Lung (tissue), 12 donors: ENCODE data around the gene LHPP. TPM values are rescaled to one million over a fixed set of nuclear protein-coding genes. Genes with fewer than 3 reads are reported as not detected.

ENCODE experiments used
- ATAC-seq: fragments of 200-7000 bp; cut with Tn5 transposase; one replicate; pipeline ENCODE4 v1.9.1; 2020; ENCODE audit warnings: moderate number of reproducible peaks; ENCODE audit not compliant: insufficient read depth, low FRiP score
- DNase-seq, 3 donors: peaks; one replicate each; pipeline ENCODE4 v3.0.0-alpha.2; 2013 to 2017
- H3K27ac ChIP-seq, 2 donors: one replicate each; pipeline ENCODE4 v1.5.1; 2013; ENCODE audit warnings: mild to moderate bottlenecking in 2 of 2, moderate library complexity in 2 of 2, control low read depth in 1 of 2, inconsistent platforms in 1 of 2, low read depth in 1 of 2, low read length in 1 of 2
- H3K27me3 ChIP-seq, 3 donors: one replicate each; pipeline ENCODE4 v1.5.1; 2013; ENCODE audit warnings: low read length in 2 of 3; ENCODE audit not compliant: control insufficient read depth in 3 of 3, insufficient read depth in 3 of 3
- H3K36me3 ChIP-seq, 4 donors: one replicate each; pipeline ENCODE4 v1.5.1; 2013; ENCODE audit warnings: low read length in 4 of 4, mild to moderate bottlenecking in 1 of 4, moderate library complexity in 1 of 4; ENCODE audit not compliant: control insufficient read depth in 4 of 4, insufficient read depth in 4 of 4
- H3K4me1 ChIP-seq, 5 donors: one replicate each; pipeline ENCODE4 v1.5.1; 2013; ENCODE audit warnings: low read length in 5 of 5, mild to moderate bottlenecking in 2 of 5, moderate library complexity in 1 of 5; ENCODE audit not compliant: control insufficient read depth in 5 of 5, insufficient read depth in 5 of 5
- H3K4me3 ChIP-seq: one replicate; pipeline ENCODE4 v1.5.1; 2013; ENCODE audit warnings: mild to moderate bottlenecking, control low read depth, moderate library complexity
- H3K9ac ChIP-seq, 2 donors: one replicate each; pipeline ENCODE4 v1.5.1; 2013; ENCODE audit warnings: low read length in 2 of 2, control low read depth in 1 of 2; ENCODE audit not compliant: insufficient read depth in 1 of 2
- H3K9me3 ChIP-seq, 4 donors: one replicate each; pipeline ENCODE4 v1.5.1; 2013; ENCODE audit warnings: low read length in 3 of 4, mild to moderate bottlenecking in 1 of 4, moderate library complexity in 1 of 4; ENCODE audit not compliant: control insufficient read depth in 4 of 4, insufficient read depth in 3 of 4
- CTCF ChIP-seq: IDR thresholded peaks from 2 replicates; pipeline ENCODE4 v1.5.1; 2012; ENCODE audit warnings: mild to moderate bottlenecking; ENCODE audit errors: control extremely low read depth, extremely low read depth
- WGBS, 2 donors: extraction: QIAGEN DNeasy Blood & Tissue Kit; methylation state at CpG; one replicate each; pipeline ENCODE4 v1.1.7; 2013; 5-methylcytosine and 5-hydroxymethylcytosine counted together
- polyA plus RNA-seq, 2 donors: library from polyadenylated mRNA; stranded (reverse); fragments of 200-250 nt; gene quantifications; one replicate each; pipeline ENCODE4 v1.2.1, GENCODE V29; 2013
- total RNA-seq, 2 donors: library from RNA; depleted of rRNA in 1 of 2; stranded (reverse); fragments of >200 nt in 1 of 2; gene quantifications; one replicate each; pipeline ENCODE4 v1.2.1, GENCODE V29; 2014 to 2021
- donor health status: control.
- donor health status: control.
- donor health status: Bipolar disorder and iron deficiency.
- donor health status: healthy.
- donor health status: DM: yes; HTN: yes; CAD: no.

Gene LHPP
- total and polyA plus RNA-seq, 4 donors = 7.1 to 18.6 (median 14.8) TPM

DNA sequence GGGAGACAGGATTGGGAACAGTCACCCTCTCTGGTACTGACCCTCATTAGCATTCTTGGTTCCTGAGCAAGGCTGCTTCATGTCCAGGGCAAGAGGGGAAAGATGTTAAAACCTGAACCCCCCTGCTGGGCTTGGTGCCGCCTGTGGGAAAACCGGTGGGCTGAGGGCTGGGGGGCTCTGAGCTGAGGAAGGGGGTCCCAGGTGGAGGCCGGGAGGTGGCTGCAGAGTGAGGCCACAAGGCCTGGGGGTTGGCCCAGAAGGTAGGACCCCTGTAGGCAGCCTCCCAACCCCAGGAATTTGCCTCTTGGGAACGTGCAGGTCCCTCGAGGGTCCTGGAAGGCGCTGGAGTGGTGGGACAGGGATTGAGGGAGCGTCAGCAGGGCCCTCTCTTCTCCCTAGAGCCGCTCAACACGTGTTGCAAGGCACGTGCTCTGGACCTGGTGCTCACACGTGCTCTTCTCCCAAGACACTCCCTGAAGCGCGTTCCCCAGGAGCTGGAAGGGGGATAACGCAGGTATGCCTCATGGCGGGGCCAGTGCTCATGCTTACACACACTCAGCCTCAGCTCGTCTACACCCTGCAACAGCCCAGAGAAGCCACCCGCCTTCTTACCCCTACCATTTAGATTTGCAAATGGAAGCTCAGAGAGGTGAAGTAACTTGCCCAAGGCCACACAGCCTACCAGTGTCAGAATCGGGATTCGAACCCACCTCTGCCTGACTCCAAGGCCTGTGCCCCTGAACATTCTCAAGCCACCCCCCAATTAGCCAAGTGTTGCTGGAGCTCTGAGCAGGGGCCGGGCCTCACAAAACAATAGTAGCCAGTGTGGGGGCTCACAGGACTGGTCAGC is 64.4 kb downstream of the LHPP start:
- no peaks in the 10 kb centered on the region for H3K9me3 ChIP-seq
- WGBS, 2 donors = 92 to 95% methylated on average over 20 of the region's 20 CpGs
- DNase-seq (no peak), ATAC-seq (no peak)
- TF ChIP-seq CTCF = no peak
- H3K4me1 ChIP-seq = peaks cover 0 to 25% (median 8%) of the 10 kb centered on the region in 5 donors
- no peak overlapping the region for H3K4me3 ChIP-seq
- H3K27ac ChIP-seq = peak overlapping the region in 1 of 2 donors; percentile 34
- no peaks in the 10 kb centered on the region for H3K36me3 ChIP-seq
- H3K9ac ChIP-seq = no peak overlapping the region
- no peaks in the 10 kb centered on the region for H3K27me3 ChIP-seq

DNA sequence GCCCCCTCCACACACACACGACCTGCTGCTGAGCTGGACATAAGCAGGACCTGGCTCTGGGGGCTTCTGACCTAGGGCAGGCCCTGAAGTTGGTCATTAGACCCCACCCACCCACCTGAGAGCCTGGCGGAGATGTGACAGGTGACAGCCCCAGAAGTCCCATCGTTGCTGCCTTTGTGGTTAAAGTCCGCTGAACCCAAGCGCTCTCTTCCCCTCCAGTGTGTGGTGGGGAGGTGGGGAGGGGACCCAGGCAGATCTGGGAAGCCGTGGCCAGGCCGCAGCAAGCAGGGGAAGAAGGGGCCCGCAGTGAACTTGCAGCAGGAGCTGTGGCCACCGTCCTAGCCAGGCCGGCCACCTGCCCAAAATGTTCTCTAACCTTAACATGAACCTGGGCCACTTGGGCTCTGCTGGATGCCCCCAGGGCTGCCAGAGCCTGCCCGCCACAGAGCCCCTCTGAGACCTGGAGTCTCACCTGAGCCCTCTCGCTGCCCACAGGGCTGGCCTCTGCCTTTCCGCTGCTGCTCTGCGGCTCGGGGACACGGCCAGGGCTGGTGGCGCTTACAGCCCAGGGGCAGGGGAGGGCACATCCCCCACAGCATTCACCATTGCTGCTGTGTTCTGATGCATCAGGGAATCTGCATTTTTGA is 65.1 kb downstream of the LHPP start:
- DNase-seq (no peak), ATAC-seq (no peak)
- Histone ChIP-seq H3K4me1 (peaks cover 0 to 25% (median 8%) of the 10 kb centered on the region in 5 donors), H3K9ac (no peak overlapping the region), H3K27ac (no peak overlapping the region), H3K27me3 (no peaks in the 10 kb centered on the region), H3K9me3 (no peaks in the 10 kb centered on the region), H3K36me3 (no peaks in the 10 kb centered on the region), H3K4me3 (no peak overlapping the region)
- TF ChIP-seq CTCF = no peak
- WGBS, 2 donors = 69 to 78% methylated on average over 16 to 17 of the region's 17 CpGs

DNA sequence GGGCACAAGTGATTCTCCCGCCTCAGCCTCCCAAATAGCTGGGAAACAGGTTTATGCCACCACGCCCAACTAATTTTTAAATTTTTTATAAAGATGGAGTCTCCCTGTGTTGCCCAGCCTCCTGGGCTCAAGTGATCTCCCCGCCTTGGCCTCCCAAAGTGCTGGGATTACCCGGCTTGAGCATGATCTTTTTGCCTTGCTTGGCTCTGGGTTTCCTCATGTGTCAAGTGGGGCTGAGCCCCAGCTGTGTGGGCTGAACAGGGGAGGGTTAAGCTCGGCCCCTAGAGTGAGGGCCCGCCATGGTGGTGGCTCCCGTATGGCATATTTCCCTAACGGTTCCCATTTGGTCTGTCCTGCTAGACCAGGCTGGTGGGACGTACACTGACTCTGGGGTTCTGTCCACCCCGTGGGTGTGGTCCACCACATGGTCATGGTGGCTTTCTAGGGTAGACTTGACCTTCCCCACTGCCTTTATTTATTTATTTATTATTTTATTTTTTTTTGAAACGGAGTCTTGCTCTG is 66.3 kb downstream of the LHPP start:
- ATAC-seq (no peak), DNase-seq (no peak)
- Histone ChIP-seq H3K27ac (no peak overlapping the region), H3K4me1 (peaks cover 0 to 17% (median 6%) of the 10 kb centered on the region in 5 donors), H3K27me3 (no peaks in the 10 kb centered on the region), H3K4me3 (no peak overlapping the region), H3K9ac (no peak overlapping the region), H3K9me3 (no peaks in the 10 kb centered on the region), H3K36me3 (no peaks in the 10 kb centered on the region)
- WGBS, 2 donors = 89 to 90% methylated on average over 11 of the region's 11 CpGs
- TF ChIP-seq CTCF = no peak
